ENCODE data around the gene RAMAC.
"Not testable (repeated sequence)": the region's sequence is repeated elsewhere in the genome, so short reads cannot be mapped to it uniquely, and the experiment has no call there.

The RAMAC gene

DNA sequence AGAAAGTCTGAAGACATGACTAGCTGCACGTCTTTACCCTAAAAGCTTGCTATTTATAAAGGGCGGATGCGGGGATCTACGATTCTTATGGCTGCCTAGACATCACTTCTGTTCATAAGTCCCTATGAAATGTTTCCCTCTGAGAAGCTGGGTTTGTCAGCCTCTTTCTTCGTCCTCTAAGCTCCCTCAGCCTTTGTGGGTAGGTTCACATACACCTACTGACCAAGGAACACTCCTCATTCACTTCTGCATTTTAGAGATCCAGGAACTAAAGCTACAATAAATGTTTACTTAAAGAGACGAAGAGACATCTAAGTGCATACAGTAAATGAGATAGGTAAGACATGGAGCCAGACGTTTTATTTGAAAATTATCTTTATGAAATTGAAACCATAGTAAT lies 16.7 kb upstream of the RAMAC start:
- DNase-seq: no peak

GRCh38 chr15:82970078-82970686 lies 15.8 kb upstream of the RAMAC start:
- DNase-seq: no peak

- DNase-seq: no peak
These were observed 15.3 kb upstream of the RAMAC start for GRCh38 chr15:82970696-82971095.

DNA sequence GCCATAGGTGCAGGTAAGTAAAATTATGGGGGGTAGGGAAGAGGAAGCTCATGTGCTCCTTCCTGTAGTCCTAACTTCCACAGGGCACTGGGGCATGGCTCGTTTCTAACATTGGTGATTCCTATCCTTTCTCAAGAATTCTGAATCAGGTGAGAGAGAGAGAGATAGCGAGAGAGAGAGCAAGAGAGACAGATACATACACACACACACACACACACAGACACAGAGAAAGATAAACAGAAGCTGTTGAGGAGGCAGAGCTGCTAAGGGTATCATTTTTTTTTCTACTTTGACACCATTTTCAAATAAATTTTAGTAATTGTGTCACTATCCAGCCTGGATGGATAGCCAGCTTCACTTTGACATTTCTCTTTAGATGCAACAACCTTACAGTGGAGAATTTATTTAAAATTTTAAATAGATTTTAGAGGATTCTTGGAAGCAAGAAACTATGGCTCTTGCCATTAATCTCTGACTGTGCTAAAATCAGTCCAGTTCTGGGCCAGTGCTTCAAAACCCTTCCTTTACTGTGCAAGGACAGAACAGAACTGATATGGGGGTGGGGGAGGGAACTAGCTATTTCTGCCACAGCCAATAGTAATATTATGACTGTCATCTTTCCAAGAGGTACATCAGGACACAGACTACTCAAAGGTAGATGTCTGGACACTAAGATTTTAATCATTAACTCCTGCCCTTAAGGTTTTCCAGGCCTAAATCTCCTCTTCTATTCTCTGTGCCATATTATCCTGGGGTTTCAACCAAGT lies 14.6 kb upstream of the RAMAC start:
- DNase-seq: no peak

DNA sequence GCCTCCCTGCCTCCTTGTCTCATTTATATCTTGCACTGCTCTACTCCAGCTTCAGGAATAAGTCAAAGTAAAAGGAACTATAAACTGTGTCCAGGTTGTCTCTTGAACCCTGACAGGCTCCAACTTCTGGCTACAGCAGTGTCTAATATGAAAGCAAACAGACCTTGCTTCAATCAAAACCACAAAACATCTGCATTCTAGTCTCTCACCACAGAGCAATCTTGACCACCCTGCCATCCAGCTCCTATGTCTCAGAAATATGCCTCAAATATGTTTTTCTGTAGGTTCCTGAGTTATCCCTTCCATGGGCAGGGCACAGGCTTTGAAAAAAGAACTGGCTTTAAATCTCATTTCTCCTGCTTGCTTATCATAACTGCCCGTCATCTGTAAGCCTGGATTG lies 13.0 kb upstream of the RAMAC start:
- no peak for DNase-seq

GRCh38 chr15:82977076-82977475 lies 8.9 kb upstream of the RAMAC start:
- no peak for DNase-seq

- no peak for DNase-seq
These were observed 7.6 kb upstream of the RAMAC start for GRCh38 chr15:82978438-82978837.

GRCh38 chr15:82979726-82980125 lies 6.3 kb upstream of the RAMAC start:
- DNase-seq: no peak

DNA sequence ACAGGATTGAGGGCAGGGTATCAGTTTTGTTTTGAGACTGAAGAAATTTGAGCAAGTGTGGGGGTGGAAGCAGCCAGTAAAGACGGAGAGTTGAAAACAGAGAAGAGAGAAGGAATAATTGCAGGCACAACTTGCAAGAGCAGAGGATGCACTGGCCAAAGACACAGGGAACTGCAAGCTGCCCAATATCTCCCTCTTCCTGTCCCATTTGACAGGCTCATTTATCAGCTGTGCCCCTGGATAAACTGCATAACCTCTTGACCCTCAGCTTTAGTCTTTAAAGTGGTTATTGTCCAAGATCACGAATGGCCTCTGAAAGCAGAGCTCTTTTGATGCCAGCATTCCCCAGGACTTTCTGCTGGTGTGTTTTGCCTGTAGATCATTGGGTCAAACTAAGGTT lies 5.0 kb upstream of the RAMAC start:
- no peak for DNase-seq

GRCh38 chr15:82986442-82986780 lies 401 bp downstream of the RAMAC start:
- DNase-seq: peak in 1 of 2 donors; percentile 4

DNA sequence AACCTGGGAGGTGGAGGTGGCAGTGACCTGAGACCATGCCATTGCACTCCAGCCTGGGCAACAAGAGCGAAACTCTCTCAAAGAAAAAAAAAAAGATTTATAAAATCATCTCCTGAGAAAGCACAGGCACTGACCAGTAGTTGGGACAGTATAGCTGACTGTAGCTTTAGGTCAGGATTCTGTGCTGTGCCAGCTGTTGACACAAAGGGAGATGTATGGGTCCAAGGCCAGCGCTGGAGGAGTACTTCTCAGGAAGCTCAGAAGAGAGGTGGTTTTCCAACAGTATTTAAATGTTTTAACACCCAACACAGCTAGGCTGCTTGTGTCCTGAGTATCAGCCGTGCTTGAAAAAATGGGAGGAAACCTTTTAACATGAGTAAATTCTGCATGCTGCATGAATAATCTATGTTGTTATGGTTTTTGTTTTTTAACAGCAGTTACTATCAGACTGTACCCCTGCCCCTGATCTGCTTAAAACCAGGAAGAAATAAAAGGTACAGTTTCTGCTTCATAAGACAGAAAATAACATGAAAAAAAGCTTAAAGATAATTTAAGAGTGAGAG lies 6.5 kb downstream of the RAMAC start:
- DNase-seq: no peak

DNA sequence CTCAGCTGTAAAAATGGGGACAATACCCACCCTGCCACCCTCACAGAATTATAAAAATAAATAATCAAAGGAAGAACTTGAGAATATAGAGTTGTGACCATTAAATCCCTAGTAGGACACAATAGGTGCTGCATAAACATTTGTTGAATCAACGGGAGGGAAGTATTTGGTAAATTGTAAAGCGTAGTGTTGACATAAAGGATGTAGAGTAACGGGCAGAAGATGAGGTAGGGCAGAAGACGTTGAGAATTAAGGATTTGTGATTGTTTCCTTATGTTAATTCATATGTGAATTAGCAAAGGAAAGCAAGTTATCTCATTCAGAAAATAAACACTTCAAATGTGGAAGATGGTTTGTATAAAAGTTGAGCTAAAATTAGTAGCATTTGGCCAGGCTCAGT lies 7.1 kb downstream of the RAMAC start:
- DNase-seq: no peak

DNA sequence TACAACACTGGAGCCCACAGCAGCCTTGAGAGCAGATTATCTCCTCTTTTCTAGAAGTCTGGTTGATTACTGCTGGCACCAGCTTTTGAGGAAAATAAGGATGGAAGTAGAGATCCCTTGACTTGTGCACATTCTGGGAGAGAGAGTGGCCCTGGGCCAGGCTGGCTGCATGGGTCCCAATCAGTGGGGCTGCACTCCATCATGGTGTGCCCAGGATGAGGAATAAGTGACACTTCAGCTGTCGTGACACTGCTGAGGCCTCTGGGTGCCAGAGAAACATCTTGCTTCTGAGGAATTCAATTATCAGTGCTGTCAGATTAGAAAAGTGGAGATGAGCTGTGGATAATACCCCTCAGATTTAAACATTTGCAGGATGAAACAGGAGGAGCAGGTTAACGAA lies 9.1 kb downstream of the RAMAC start:
- no peak for DNase-seq

- DNase-seq: no peak
These were observed 9.9 kb downstream of the RAMAC start for GRCh38 chr15:82995938-82996337.

- no peak for DNase-seq
These were observed 13.4 kb downstream of the RAMAC start for GRCh38 chr15:82999426-82999825.

DNA sequence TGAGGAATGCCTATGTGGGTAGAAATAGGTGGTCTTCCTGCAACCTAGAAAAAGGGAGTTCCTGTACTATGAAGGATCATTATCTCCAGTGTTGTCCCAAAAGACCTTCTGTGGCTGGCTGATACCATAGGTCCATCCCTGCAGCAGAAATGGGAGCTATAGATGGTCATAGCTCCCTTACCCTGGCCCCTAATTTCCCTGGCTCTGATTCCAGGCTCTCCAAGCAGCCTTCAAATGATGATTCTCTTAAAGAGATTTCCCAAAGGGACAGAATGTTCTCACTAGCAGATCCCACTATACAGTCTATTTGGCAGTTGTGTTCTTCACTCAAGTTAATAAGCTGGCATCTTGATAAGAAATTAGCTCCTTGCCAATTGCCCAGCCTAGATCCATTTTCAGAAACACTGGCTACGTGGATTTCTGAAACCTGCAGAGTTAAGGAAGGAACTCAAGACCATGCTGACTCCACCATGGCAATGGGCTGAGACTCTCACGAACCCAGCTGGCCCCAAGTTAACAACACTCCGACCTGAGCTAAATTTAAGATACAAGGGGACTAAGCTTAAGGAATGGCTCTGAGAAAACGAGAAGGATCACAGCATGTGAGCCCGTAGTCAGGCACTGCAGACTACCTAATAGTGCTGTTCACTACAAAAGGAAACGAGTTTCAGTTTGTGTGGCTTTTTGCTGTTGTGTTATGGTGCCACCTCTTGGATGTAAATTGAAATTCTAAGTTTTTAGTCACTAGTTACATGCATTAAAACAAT lies 14.1 kb downstream of the RAMAC start:
- DNase-seq: peak in 1 of 2 donors; percentile 10

GRCh38 chr15:83000672-83001031 lies 14.6 kb downstream of the RAMAC start:
- not testable (repeated sequence) for DNase-seq

DNA sequence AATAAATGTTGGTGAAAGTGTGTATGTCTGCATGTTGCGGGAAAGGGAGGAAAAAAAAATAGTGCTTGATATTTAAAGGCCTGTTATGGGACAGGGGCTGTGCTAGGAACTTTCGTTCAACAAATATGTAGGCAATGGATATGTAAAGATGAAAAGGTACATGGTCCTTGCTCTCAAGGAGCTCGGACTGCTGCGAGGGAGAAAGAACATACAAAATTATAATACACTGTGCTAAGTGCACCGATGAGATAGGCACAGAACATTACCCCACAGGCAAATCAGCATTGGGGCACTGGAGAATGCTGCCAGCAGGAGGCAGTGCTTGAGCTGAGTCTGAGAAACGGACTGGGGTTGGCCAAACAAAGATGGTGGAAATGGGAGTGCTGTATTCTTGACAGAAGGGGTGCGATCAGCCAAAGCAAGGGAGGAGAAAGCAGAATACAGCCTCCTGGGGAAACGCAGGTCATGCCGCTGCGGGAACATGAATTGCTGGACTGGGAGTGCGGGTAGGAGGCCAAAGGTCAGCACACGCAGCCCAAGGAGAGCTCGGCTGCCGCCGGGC lies 24.8 kb downstream of the RAMAC start:
- peak; percentile 71 to 76 for DNase-seq

GRCh38 chr15:83011271-83012075 lies 25.5 kb downstream of the RAMAC start, which contains the start of gene C15orf40:
TSS of gene C15orf40 (minus strand) at chr15:83011639. CDS start at chr15:83011607, 32 bp downstream.
- DNase-seq: peak; percentile 76 to 77

GRCh38 chr15:83012076-83012426 lies 26.0 kb downstream of the RAMAC start:
- DNase-seq: no peak

- no peak for DNase-seq
These were observed 26.6 kb downstream of the RAMAC start for GRCh38 chr15:83012636-83013035.

GRCh38 chr15:83014205-83014653 lies 28.2 kb downstream of the RAMAC start:
- no peak for DNase-seq

DNA sequence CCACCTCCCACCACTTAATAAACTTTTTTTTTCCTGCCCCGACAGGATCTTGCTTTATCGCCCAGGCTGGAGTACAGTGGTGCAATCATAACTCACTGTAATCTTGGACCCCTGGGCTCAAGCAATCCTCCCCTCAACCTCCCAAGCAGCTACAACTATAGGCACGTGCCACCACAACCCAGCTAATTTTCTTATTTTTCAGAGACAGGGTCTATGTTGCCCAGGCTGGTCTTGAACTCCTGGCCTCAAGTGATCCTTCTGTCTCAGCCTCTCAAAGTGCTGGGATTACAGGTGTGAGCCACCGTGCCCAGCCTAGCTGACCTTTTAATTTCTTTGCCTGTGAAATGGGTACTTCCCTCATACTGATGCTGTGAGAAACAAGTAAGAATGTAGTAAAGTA lies 29.4 kb downstream of the RAMAC start:
- DNase-seq: no peak
